SU-DHL-6 (cell line): ENCODE results near the gene CPLX3.

Experiments used
- H2AFZ ChIP-seq: fragments of 200-600 bp; sonication (generic); 2 replicates; pipeline ENCODE4 v1.6.1; 2014; ENCODE audit warnings: low read depth, mild to moderate bottlenecking, moderate library complexity, mixed read lengths, antibody characterized with exemption, low read length; ENCODE audit not compliant: severe bottlenecking
- H3F3A ChIP-seq: fragments of 200-600 bp; shearing (Covaris generic); 2 replicates; pipeline ENCODE4 v1.6.0; 2016; ENCODE audit warnings: antibody characterized with exemption, mild to moderate bottlenecking; ENCODE audit not compliant: insufficient read depth
- H3K27ac ChIP-seq: fragments of 200-600 bp; sonication (generic); 2 replicates; pipeline ENCODE4 v1.5.1; 2016; ENCODE audit warnings: low read depth, mild to moderate bottlenecking, low read length, moderate library complexity, mixed read lengths
- H3K27me3 ChIP-seq: fragments of 200-600 bp; sonication (generic), shearing (Covaris generic); 2 replicates; pipeline ENCODE4 v1.6.0; 2014; ENCODE audit warnings: mild to moderate bottlenecking, low read length
- H3K36me3 ChIP-seq: fragments of 200-600 bp; sonication (generic); 2 replicates; pipeline ENCODE4 v1.6.1; 2014; ENCODE audit warnings: mild to moderate bottlenecking, low read length, mixed read lengths
- H3K4me2 ChIP-seq: fragments of 300-600, 200-600 bp; shearing (Covaris generic), sonication (generic); 2 replicates; pipeline ENCODE4 v1.6.0; 2014; ENCODE audit warnings: low read length, low read depth, mild to moderate bottlenecking; ENCODE audit not compliant: poor library complexity, severe bottlenecking
- H3K4me3 ChIP-seq: fragments of 200-600 bp; sonication (generic); 2 replicates; pipeline ENCODE4 v1.5.1; 2014; ENCODE audit warnings: antibody characterized with exemption, low read length, mild to moderate bottlenecking, mixed read lengths; ENCODE audit not compliant: insufficient read depth, poor library complexity, severe bottlenecking
- H3K79me2 ChIP-seq: fragments of 200-600 bp; sonication (generic); 2 replicates; pipeline ENCODE4 v1.6.1; 2014; ENCODE audit warnings: mild to moderate bottlenecking, low read length, moderate library complexity; ENCODE audit not compliant: insufficient read depth
- H3K9ac ChIP-seq: fragments of 200-600 bp; sonication (generic); 2 replicates; pipeline ENCODE4 v1.7.0; 2014; ENCODE audit warnings: mild to moderate bottlenecking, low read length
- H3K9me2 ChIP-seq: fragments of 200-600 bp; sonication (generic); replicated peaks from 2 replicates; pipeline ENCODE4 v1.6.1; 2014; ENCODE audit warnings: low read length; ENCODE audit not compliant: insufficient read depth
- H3K9me3 ChIP-seq: fragments of 200-600 bp; sonication (generic); 2 replicates; pipeline ENCODE4 v1.6.1; 2014; ENCODE audit warnings: low read length, mixed read lengths; ENCODE audit not compliant: insufficient read depth
- H4K20me1 ChIP-seq: fragments of 200-600 bp; sonication (generic); 2 replicates; pipeline ENCODE4 v1.6.1; 2014; ENCODE audit warnings: low read depth, mild to moderate bottlenecking, antibody characterized with exemption, low read length, moderate library complexity, mixed read lengths
- CTCF ChIP-seq: fragments of 200-600 bp; sonication (generic); IDR thresholded peaks from one replicate; pipeline ENCODE4 v1.5.1; 2017; ENCODE audit warnings: antibody characterized with exemption, mild to moderate bottlenecking, low read length, moderate library complexity; ENCODE audit not compliant: insufficient read depth, poor library complexity, severe bottlenecking
- EZH2phosphoT487 ChIP-seq: fragments of 200-600 bp; sonication (generic), shearing (Covaris generic); conservative IDR thresholded peaks from 2 replicates; pipeline ENCODE4 v1.6.1; 2018; ENCODE audit warnings: mild to moderate bottlenecking, antibody characterized with exemption, low read length, moderate library complexity, mixed read lengths

The CPLX3 gene

GRCh38 chr15:74847432-74847831 is 21.0 kb downstream of the CPLX3 start:
- TF ChIP-seq EZH2phosphoT487 (no peak), CTCF (no peak)
- Histone ChIP-seq H3K79me2 (no peaks in the 10 kb centered on the region), H2AFZ (no peak overlapping the region), H3K27ac (no peak overlapping the region), H3K4me2 (no peak overlapping the region), H3K4me3 (no peak overlapping the region), H3K9me3 (no peaks in the 10 kb centered on the region), H3K27me3 (no peaks in the 10 kb centered on the region), H3K36me3 (no peaks in the 10 kb centered on the region), H3F3A (peaks cover 20% of the 10 kb centered on the region; the same call in 1 of the 2 replicates), H4K20me1 (no peaks in the 10 kb centered on the region), H3K9me2 (no peaks in the 10 kb centered on the region), H3K9ac (no peak overlapping the region)

GRCh38 chr15:74850393-74850792 is 24.0 kb downstream of the CPLX3 start:
- Histone ChIP-seq H3K27me3 (no peaks in the 10 kb centered on the region), H3K4me2 (no peak overlapping the region), H2AFZ (no peak overlapping the region), H3K27ac (no peak overlapping the region), H3K4me3 (no peak overlapping the region), H3K9ac (no peak overlapping the region), H3K9me2 (no peaks in the 10 kb centered on the region), H3K9me3 (no peaks in the 10 kb centered on the region), H4K20me1 (no peaks in the 10 kb centered on the region), H3F3A (0 out of 2 replicates have a peak, but pooled peaks cover 3% of the 10 kb centered on the region), H3K36me3 (no peaks in the 10 kb centered on the region), H3K79me2 (no peaks in the 10 kb centered on the region; the same call in 1 of the 2 replicates)
- TF ChIP-seq EZH2phosphoT487 (no peak), CTCF (no peak)

GRCh38 chr15:74851960-74852359 is 25.5 kb downstream of the CPLX3 start:
- H3K27ac ChIP-seq = no peak overlapping the region
- H3K36me3 ChIP-seq = no peaks in the 10 kb centered on the region
- H3K27me3 ChIP-seq = no peaks in the 10 kb centered on the region
- H2AFZ ChIP-seq = no peak overlapping the region
- no peaks in the 10 kb centered on the region for H3K9me3 ChIP-seq
- no peak overlapping the region for H3K9ac ChIP-seq
- H3F3A ChIP-seq = no peaks in the 10 kb centered on the region
- H4K20me1 ChIP-seq = no peaks in the 10 kb centered on the region
- H3K4me3 ChIP-seq = no peak overlapping the region
- no peak overlapping the region for H3K4me2 ChIP-seq
- H3K9me2 ChIP-seq = no peaks in the 10 kb centered on the region
- TF ChIP-seq CTCF = no peak
- H3K79me2 ChIP-seq = peaks cover 7% of the 10 kb centered on the region

GRCh38 chr15:74854453-74855022 is 28.1 kb downstream of the CPLX3 start:
- Histone ChIP-seq H3K9ac (no peak overlapping the region), H3K79me2 (peaks cover 29% of the 10 kb centered on the region), H2AFZ (no peak overlapping the region), H3K36me3 (no peaks in the 10 kb centered on the region), H4K20me1 (no peaks in the 10 kb centered on the region), H3K27ac (no peak overlapping the region), H3K27me3 (no peaks in the 10 kb centered on the region), H3K4me2 (no peak overlapping the region), H3F3A (peaks cover 11% of the 10 kb centered on the region), H3K9me2 (no peaks in the 10 kb centered on the region), H3K9me3 (no peaks in the 10 kb centered on the region), H3K4me3 (no peak overlapping the region)
- TF ChIP-seq CTCF = no peak
- no peak for TF ChIP-seq EZH2phosphoT487
